GM18873 (cell line): ENCODE results near the gene COL5A3.

Experiments used
- ATAC-seq: cut with Tn5 transposase; IDR thresholded peaks from one replicate; pipeline ENCODE4 v1.9.1; 2021; ENCODE audit warnings: mild to moderate bottlenecking, moderate library complexity, moderate number of reproducible peaks; ENCODE audit not compliant: unreplicated experiment, low FRiP score

The COL5A3 gene

GRCh38 chr19:10013316-10013715 lies 3.0 kb upstream of the COL5A3 start, which contains the start of gene RDH8:
Gene RDH8, plus strand, starts transcription at chr19:10013483. Its CDS starts 15 bp downstream, at chr19:10013498.
- ATAC-seq, result no peak

- no peak for ATAC-seq
These were observed 1.7 kb upstream of the COL5A3 start for GRCh38 chr19:10011974-10012373.

DNA sequence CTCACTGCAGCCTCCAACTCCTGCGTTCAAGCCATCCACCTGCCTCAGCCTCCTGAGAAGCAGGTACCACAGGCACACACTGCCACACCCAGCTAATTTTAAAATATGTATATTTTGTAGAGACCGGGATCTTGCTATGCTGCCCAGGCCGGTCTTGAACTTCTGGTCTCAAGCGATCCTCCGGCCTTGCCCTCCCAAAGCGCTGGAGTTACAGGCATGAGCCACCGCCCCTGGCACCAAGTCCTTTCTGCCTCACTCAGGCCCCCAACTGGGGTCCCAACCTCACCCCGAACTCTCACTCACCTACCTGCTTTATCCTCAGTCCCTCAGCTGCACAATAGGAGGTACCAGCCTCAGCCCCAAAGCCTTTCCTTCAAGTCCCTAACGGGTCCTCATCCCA lies 635 bp upstream of the COL5A3 start:
- ATAC-seq, result no peak

GRCh38 chr19:10009714-10010224 lies 535 bp downstream of the COL5A3 start:
- ATAC-seq, result no peak

- ATAC-seq, result no peak
These were observed 2.0 kb downstream of the COL5A3 start for GRCh38 chr19:10008184-10008765.

GRCh38 chr19:10007371-10008183 lies 2.7 kb downstream of the COL5A3 start:
- ATAC-seq, result no peak

DNA sequence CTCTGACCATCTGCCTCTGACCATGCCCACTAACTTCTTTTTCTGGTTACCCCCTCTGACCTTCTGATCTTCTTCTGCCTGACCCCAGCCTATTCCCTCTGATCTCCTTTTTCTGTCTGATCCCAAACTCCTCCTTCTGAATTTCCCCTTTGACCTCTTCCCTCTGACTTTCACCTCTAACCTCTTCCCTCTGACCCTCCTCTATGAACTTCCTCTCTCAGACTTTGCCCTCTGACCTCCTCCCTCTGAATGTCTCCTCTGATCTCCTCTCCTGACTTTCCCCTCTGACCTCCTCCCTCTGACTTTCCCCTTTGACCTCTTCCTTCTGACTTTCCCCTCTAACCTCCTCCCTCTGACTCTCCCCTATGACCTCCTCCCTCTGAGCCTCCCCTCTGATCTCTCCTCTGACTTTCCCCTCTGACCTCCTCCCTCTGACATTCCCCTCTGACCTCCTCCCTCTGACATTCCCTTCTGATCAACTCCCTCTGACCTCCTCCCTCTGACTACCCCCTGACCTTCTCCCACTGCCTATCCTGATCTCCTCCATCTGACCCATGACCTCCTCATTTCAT lies 3.5 kb downstream of the COL5A3 start:
- ATAC-seq, result no peak

DNA sequence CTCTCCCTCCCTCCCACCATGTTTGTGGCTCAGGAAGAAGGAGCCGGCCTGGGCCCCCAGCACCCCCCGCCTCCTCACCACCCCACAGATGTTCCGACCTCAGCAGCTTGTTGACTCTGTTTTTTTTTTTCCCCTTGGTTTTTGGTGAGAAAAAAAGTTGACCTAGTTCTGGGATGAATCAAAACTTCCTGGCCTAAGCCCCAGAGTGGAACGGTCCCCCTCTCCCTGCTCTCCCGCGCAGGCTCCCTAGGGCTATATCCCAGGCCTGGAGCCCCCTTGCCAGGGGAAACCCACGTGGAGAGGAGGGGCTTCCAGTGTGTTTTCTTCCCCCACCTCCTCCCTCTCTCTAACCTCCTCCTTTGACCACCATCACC lies 4.0 kb downstream of the COL5A3 start:
- no peak for ATAC-seq

- no peak for ATAC-seq
These were observed 4.5 kb downstream of the COL5A3 start for GRCh38 chr19:10005632-10006334.

GRCh38 chr19:10004617-10005016 lies 5.7 kb downstream of the COL5A3 start:
- ATAC-seq, result no peak

GRCh38 chr19:10003271-10003670 lies 7.0 kb downstream of the COL5A3 start:
- no peak for ATAC-seq

DNA sequence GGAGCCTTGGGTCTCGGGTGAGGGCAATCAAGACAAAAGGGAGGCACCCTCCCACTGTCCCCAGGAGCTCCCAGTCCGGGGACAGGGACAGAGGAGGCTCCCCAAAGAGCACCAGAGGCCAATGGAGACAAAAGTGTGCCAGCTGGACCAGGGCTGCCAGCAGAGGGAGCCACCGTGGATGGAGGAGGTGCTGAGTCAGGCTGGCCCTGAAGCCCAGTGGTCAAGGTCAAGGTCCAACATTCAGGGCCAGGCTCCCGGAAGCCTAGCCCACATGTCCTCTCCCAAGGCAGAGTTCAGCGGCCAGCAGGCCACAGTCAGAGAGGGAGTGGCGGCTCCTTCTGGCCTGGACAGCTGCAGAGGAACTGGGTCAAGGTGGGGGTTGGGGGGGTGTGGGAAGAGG lies 8.4 kb downstream of the COL5A3 start:
- no peak for ATAC-seq

- ATAC-seq, result no peak
These were observed 10.0 kb downstream of the COL5A3 start for GRCh38 chr19:10000171-10000826.

GRCh38 chr19:9996541-9996940 lies 13.8 kb downstream of the COL5A3 start:
- no peak for ATAC-seq

- ATAC-seq, result no peak
These were observed 14.3 kb downstream of the COL5A3 start for GRCh38 chr19:9995999-9996398.

- no peak for ATAC-seq
These were observed 15.2 kb downstream of the COL5A3 start for GRCh38 chr19:9995084-9995483.

GRCh38 chr19:9991425-9992191 lies 18.7 kb downstream of the COL5A3 start:
- ATAC-seq, result no peak

DNA sequence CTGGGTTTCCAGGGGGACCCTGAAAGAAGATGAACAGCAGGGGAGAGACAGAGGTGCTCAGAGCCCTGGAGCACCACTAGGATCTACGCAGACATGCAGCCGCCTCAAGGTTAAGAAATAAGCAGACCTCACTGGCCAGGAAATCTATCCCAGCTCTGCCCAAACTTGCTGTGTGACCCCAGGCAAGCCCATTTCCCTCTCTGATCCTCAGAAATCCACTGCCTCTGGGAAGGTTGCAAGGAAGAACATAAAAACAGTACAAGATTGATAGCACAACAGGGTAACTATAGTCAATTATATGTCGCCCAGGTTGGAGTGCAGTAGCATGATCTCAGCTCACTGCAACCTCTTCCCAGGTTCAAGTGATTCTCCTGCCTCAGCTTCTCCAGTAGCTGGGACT lies 20.8 kb downstream of the COL5A3 start:
- no peak for ATAC-seq

- ATAC-seq, result no peak
These were observed 23.5 kb downstream of the COL5A3 start for GRCh38 chr19:9986787-9987281.
